Stimulated activated naive B cell treated with anti-CD40 and anti-IgM and Interleukin-4, amounts not matched to agents 10 μg/mL and 1 μg/mL and 100 μg/mL, for 72 hours (primary cell): ENCODE measurements around the gene EPS8L1.
"Not testable (repeated sequence)": the region's sequence is repeated elsewhere in the genome, so short reads cannot be mapped to it uniquely, and the experiment has no call there.

Experiments used
- ATAC-seq, 2 donors: fragments of 150-1000 bp; cut with Tn5 transposase; replicated peaks; 2 replicates each; pipeline ENCODE4 v1.10.0; 2021; ENCODE audit warnings: moderate library complexity in 1 of 2
- DNase-seq: peaks from one replicate; pipeline ENCODE4 v3.0.0; 2021
- H3K27ac Mint-ChIP-seq: one replicate; pipeline ENCODE4 v1.8.0; 2022; ENCODE audit warnings: mild to moderate bottlenecking, mixed read lengths
- H3K27me3 Mint-ChIP-seq, 2 donors: one replicate each; pipeline ENCODE4 v1.8.0; 2022; ENCODE audit warnings: mixed read lengths in 2 of 2
- H3K36me3 Mint-ChIP-seq, 2 donors: one replicate each; pipeline ENCODE4 v1.8.0; 2022; ENCODE audit warnings: mixed read lengths in 2 of 2, mild to moderate bottlenecking in 1 of 2
- H3K4me1 Mint-ChIP-seq, 2 donors: one replicate each; pipeline ENCODE4 v1.8.0; 2022; ENCODE audit warnings: mixed read lengths in 2 of 2, mild to moderate bottlenecking in 1 of 2
- H3K4me3 Mint-ChIP-seq, 2 donors: one replicate each; pipeline ENCODE4 v1.8.0; 2022; ENCODE audit warnings: mild to moderate bottlenecking in 2 of 2, mixed read lengths in 2 of 2, moderate library complexity in 1 of 2
- H3K9me3 Mint-ChIP-seq, 2 donors: one replicate each; pipeline ENCODE4 v1.8.0; 2022; ENCODE audit warnings: mixed read lengths in 2 of 2, mild to moderate bottlenecking in 1 of 2

EPS8L1 gene

GRCh38 chr19:55075371-55075998, at the start of gene EPS8L1:
TSS of gene EPS8L1 (plus strand) at chr19:55075869. CDS start at chr19:55076445, 576 bp downstream.
- H3K4me3 Mint-ChIP-seq = no peak within 1 kb of the TSS
- peaks cover 10 to 14% of the 10 kb centered on the region in 2 donors for H3K4me1 Mint-ChIP-seq
- peaks cover 77 to 90% of the 10 kb centered on the region in 2 donors for H3K27me3 Mint-ChIP-seq
- H3K9me3 Mint-ChIP-seq = peaks cover 6 to 10% of the 10 kb centered on the region in 2 donors
- H3K36me3 Mint-ChIP-seq = peaks cover 4% of the 10 kb centered on the region in 2 donors
- no peak within 1 kb of the TSS for H3K27ac Mint-ChIP-seq
- DNase-seq = no peak
- no peak for ATAC-seq

GRCh38 chr19:55027140-55027471, 48.6 kb upstream of the EPS8L1 start:
- H3K27me3 Mint-ChIP-seq, ATAC-seq, DNase-seq, H3K4me3 Mint-ChIP-seq, H3K9me3 Mint-ChIP-seq, H3K27ac Mint-ChIP-seq: not testable (repeated sequence)
- peaks cover 8 to 12% of the 10 kb centered on the region in 2 donors for H3K4me1 Mint-ChIP-seq
- H3K36me3 Mint-ChIP-seq = peaks cover 6 to 35% of the 10 kb centered on the region in 2 donors

GRCh38 chr19:55027472-55028337, 48.0 kb upstream of the EPS8L1 start:
- peaks cover 6 to 9% of the 10 kb centered on the region in 2 donors for H3K9me3 Mint-ChIP-seq
- DNase-seq = no peak
- H3K4me1 Mint-ChIP-seq = peaks cover 8 to 12% of the 10 kb centered on the region in 2 donors
- H3K36me3 Mint-ChIP-seq = peaks cover 6 to 29% of the 10 kb centered on the region in 2 donors
- H3K27me3 Mint-ChIP-seq = no peaks in the 10 kb centered on the region
- no peak overlapping the region for H3K4me3 Mint-ChIP-seq
- no peak for ATAC-seq
- no peak overlapping the region for H3K27ac Mint-ChIP-seq

DNA sequence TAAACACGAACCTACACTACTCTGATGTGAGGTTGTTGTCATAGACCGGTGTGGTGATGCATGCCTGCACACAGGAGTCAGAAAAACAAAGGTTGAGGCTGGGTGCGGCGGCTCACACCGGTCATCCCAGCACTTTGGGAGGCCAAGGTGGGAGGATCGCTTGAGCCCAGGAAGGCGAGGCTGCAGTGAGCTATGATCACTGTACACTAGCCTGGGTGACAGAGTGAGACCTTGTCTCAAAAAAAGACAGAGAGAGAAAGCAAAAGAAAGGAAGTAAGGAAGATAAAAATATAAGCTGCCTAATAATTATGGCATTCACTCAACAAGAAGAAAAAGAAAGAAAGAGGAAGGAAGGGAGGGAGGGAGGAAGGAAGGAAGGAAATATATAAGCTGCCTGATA, 46.9 kb upstream of the EPS8L1 start:
- Mint-ChIP-seq H3K4me1 (peaks cover 8 to 12% of the 10 kb centered on the region in 2 donors), H3K27ac (no peak overlapping the region), H3K4me3 (no peak overlapping the region), H3K9me3 (peaks cover 3 to 4% of the 10 kb centered on the region in 2 donors), H3K27me3 (no peaks in the 10 kb centered on the region), H3K36me3 (peaks cover 2 to 24% of the 10 kb centered on the region in 2 donors)
- DNase-seq (no peak), ATAC-seq (no peak)

DNA sequence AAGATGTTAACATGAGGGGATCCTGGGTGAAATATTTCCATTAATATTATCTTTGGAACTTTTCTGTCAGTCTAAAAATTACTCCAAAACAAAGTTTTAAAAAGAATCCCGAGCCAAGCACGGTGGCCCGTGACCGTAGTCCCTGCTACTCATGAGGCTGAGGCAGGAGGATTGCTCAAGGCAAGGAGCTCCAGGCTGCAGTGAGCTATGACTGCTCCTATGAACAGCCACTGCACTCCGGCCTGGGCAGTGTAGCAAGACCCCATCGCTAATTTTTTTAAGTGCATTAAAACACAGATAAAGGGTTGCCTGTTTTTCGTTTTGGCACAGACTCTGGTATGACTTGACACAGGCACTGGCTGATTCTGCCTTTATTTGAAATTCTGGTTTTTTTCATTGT, 44.5 kb upstream of the EPS8L1 start:
- H3K27ac Mint-ChIP-seq = no peak overlapping the region
- no peak overlapping the region for H3K4me3 Mint-ChIP-seq
- H3K36me3 Mint-ChIP-seq = peaks cover 7 to 14% of the 10 kb centered on the region in 2 donors
- no peak for ATAC-seq
- peaks cover 0 to 2% of the 10 kb centered on the region in 2 donors for H3K9me3 Mint-ChIP-seq
- DNase-seq = no peak
- H3K27me3 Mint-ChIP-seq = no peaks in the 10 kb centered on the region
- H3K4me1 Mint-ChIP-seq = peaks cover 8 to 12% of the 10 kb centered on the region in 2 donors

DNA sequence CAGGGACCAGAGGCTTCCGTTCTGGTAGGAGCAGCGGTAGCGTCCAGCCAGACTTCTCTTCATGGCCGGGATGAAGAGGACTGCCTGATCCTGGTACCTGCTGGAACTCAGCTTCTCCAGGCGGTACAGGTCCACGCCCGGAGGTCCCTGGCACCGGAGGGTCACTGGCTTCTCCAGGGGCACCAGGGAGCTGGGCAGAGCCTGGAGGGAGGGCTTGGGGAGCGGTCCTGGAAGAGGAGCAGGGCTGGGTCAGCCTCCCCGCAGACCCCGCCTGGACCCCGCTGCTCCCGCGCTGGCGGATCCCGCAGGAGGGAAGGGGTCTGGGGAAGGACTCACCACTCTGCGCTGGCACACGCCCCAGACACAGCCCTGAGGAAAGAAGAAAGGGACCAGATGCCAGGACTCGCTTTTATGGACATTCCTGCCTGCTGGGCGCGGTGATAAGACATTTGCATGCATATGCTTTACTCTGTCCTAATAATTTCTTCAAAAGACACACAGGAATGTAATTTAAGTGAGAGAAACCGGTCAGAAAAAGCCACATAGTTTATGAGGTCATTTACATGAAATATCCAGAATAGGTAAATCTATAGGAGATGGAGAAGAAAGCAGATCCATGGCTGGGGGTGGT, 43.4 kb upstream of the EPS8L1 start:
- ATAC-seq = no peak
- H3K27ac Mint-ChIP-seq = no peak overlapping the region
- DNase-seq = no peak
- H3K27me3 Mint-ChIP-seq = no peaks in the 10 kb centered on the region
- H3K4me3 Mint-ChIP-seq = no peak overlapping the region
- peaks cover 6 to 12% of the 10 kb centered on the region in 2 donors for H3K4me1 Mint-ChIP-seq
- no peaks in the 10 kb centered on the region for H3K9me3 Mint-ChIP-seq
- H3K36me3 Mint-ChIP-seq = peaks cover 5 to 12% of the 10 kb centered on the region in 2 donors

GRCh38 chr19:55032976-55033643, 42.6 kb upstream of the EPS8L1 start:
- not testable (repeated sequence) for H3K27ac Mint-ChIP-seq, H3K4me3 Mint-ChIP-seq, H3K36me3 Mint-ChIP-seq, H3K9me3 Mint-ChIP-seq, DNase-seq, H3K27me3 Mint-ChIP-seq, ATAC-seq
- peaks cover 6 to 12% of the 10 kb centered on the region in 2 donors for H3K4me1 Mint-ChIP-seq

DNA sequence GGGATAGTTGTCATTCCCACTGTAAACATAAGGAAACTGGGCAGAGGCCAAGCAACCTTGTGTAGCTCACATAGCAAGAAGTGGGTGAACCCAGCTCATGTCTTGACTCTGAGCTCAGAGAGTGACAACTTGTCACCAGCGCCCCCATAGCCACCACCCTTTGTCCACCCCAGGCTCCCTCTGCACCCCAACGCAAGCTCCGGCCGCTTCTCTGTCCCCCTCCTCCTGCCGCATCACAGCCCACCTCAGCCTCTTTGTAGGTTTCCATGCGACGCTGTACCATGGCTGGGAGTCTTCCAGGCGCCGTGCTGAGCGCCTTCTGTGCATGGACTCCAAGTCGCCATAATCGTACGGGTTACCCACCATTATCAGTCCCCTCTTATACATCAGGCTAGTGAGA, 40.9 kb upstream of the EPS8L1 start:
- Mint-ChIP-seq H3K27me3 (no peaks in the 10 kb centered on the region), H3K9me3 (no peaks in the 10 kb centered on the region), H3K27ac (no peak overlapping the region), H3K4me1 (no peaks in the 10 kb centered on the region), H3K36me3 (peaks cover 5 to 8% of the 10 kb centered on the region in 2 donors), H3K4me3 (no peak overlapping the region)
- DNase-seq (no peak), ATAC-seq (no peak)

DNA sequence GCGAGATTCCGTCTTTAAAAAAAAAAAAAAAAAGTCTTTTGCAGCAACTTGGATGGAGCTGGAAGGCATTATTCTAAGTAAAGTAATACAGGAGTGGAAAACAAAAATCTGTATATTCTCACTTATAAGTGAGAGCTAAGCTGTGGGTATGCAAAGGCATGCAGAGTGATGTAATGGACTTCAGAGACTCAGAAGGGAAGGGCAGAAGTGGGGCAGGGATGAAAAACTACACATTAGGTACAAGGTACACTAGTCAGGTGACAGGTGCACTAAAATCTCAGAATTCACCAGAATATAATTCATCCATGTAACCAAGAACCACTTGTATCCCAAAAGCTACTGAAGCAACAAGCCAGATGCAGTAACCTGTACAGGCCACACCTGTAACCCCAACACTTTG, 39.6 kb upstream of the EPS8L1 start:
- DNase-seq (no peak), ATAC-seq (no peak)
- Mint-ChIP-seq H3K4me1 (peaks cover 0 to under 1% of the 10 kb centered on the region in 2 donors), H3K27ac (no peak overlapping the region), H3K27me3 (no peaks in the 10 kb centered on the region), H3K4me3 (no peak overlapping the region), H3K36me3 (peaks cover 6 to 10% of the 10 kb centered on the region in 2 donors), H3K9me3 (no peaks in the 10 kb centered on the region)

DNA sequence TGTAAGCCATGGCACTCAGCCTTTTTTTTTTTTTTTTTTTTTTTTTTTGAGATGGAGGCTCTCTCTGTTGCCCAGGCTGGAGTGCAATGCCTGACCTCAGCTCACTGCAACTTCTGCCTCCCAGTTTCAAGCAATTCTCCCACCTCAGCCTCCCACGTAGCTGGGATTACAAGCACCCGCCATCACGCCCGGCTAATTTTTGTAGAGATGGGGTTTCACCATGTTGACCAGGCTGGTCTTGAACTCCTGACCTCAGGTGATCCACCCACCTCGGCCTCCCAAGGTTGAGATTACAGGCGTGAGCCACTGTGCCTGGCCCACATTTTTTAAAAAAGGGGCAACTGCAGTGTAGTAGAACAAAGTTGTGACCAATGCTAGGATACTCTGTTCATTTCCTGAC, 38.1 kb upstream of the EPS8L1 start:
- H3K36me3 Mint-ChIP-seq = peaks cover 9 to 16% of the 10 kb centered on the region in 2 donors
- H3K27ac Mint-ChIP-seq, H3K27me3 Mint-ChIP-seq, H3K9me3 Mint-ChIP-seq, DNase-seq, H3K4me3 Mint-ChIP-seq, ATAC-seq: not testable (repeated sequence)
- H3K4me1 Mint-ChIP-seq = peaks cover 11 to 16% of the 10 kb centered on the region in 2 donors

GRCh38 chr19:55040654-55041053, 35.0 kb upstream of the EPS8L1 start:
- peaks cover 14 to 19% of the 10 kb centered on the region in 2 donors for H3K4me1 Mint-ChIP-seq
- not testable (repeated sequence) for H3K27me3 Mint-ChIP-seq, ATAC-seq, H3K27ac Mint-ChIP-seq, DNase-seq, H3K4me3 Mint-ChIP-seq, H3K9me3 Mint-ChIP-seq
- peaks cover 15 to 33% of the 10 kb centered on the region in 2 donors for H3K36me3 Mint-ChIP-seq

DNA sequence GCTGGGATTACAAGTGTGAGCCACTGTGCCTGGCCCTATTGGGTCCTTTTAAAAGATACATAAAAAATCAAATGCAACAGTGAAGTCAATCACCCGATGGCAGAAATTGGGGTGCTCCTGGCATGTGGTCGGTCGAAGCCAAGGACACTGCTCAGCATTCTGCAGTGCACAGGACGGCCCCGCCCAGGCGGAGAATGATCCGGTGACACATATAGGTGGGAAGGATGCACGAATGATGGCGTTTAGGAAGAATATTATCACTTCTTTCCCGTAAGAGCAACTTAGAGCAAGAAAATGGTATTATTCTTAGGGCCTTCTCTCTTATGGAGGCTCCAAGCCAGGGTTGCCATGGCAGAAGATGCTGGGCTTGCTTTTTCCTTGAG, 34.4 kb upstream of the EPS8L1 start:
- peaks cover 14 to 19% of the 10 kb centered on the region in 2 donors for H3K4me1 Mint-ChIP-seq
- H3K4me3 Mint-ChIP-seq = no peak overlapping the region
- H3K27me3 Mint-ChIP-seq = no peaks in the 10 kb centered on the region
- ATAC-seq (no peak), DNase-seq (no peak)
- peak overlapping the region; percentile 71 for H3K27ac Mint-ChIP-seq
- H3K36me3 Mint-ChIP-seq = peaks cover 15 to 33% of the 10 kb centered on the region in 2 donors
- no peaks in the 10 kb centered on the region for H3K9me3 Mint-ChIP-seq

DNA sequence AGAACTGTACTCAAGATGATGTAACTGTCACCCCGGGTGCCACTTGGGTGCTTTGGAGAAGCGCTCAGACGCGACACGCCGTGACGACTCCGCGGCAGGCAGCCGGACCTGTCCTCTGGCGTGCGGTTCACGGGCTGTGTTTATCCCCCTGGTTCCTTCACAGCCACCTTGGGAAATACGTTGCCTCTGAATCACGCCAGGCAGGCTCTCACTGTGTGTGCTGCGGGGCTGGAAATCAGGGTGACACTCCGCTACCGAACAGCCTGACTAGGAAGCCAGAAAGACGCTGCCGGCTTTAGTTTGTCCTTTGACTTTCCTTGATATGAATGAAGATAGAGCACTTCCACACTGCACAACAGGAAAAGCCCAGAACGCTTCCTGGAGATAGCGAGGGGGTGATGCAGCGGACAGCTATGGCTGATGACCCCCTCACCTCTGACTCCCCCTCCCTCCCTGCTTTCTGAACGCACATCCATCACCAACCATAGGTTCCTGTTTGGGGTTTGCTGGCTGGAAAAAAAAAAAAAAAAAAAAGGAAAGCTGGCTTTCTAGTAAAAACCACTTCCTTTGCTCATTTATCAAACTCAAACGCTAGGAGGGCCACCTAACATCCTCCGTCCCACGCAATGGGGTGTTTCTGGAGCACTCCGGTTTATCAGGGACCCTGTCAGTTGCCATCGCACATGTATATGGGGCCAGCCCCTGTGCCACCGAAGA, 33.9 kb upstream of the EPS8L1 start:
- Mint-ChIP-seq H3K4me1 (peaks cover 14 to 19% of the 10 kb centered on the region in 2 donors), H3K9me3 (no peaks in the 10 kb centered on the region), H3K27ac (peak overlapping the region; percentile 56), H3K36me3 (peaks cover 15 to 36% of the 10 kb centered on the region in 2 donors), H3K4me3 (peak overlapping the region; percentile 22 to 63), H3K27me3 (no peaks in the 10 kb centered on the region)
- peak; percentile 45 to 59 for ATAC-seq
- no peak for DNase-seq

GRCh38 chr19:55042344-55042678, 33.4 kb upstream of the EPS8L1 start:
- Mint-ChIP-seq H3K27me3 (no peaks in the 10 kb centered on the region), H3K4me3 (peak overlapping the region in 1 of 2 donors; percentile 22), H3K27ac (peak overlapping the region; percentile 11), H3K4me1 (peaks cover 14 to 19% of the 10 kb centered on the region in 2 donors), H3K9me3 (no peaks in the 10 kb centered on the region), H3K36me3 (peaks cover 19 to 40% of the 10 kb centered on the region in 2 donors)
- ATAC-seq = no peak
- no peak for DNase-seq
